Measurements from ENCODE around the gene MCAT.

DNA sequence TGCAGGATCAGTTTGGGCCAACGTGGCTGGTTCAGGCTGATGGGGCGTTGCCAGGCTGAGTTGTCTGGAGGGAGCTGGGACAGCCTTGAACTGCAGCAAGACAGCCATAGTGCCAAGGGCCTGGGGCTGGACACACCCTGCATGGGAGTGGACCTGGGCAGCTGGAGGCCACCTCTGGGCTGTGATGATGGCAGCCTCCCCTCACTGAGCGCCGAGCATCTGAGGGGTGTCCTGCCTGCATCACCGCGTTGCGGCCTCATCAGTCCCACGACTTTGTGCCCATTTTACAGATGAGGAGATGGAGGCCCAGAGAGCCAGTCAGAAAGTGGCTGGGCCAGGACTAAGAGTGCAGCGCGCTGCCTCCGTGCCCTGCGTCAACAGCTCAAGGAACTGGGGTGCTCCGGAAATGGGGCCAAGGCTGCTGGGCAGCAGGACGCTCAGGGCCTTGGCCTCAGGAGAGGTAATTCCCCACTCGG, 7.6 kb upstream of the MCAT start:
- TF ChIP-seq, protein P1, sequence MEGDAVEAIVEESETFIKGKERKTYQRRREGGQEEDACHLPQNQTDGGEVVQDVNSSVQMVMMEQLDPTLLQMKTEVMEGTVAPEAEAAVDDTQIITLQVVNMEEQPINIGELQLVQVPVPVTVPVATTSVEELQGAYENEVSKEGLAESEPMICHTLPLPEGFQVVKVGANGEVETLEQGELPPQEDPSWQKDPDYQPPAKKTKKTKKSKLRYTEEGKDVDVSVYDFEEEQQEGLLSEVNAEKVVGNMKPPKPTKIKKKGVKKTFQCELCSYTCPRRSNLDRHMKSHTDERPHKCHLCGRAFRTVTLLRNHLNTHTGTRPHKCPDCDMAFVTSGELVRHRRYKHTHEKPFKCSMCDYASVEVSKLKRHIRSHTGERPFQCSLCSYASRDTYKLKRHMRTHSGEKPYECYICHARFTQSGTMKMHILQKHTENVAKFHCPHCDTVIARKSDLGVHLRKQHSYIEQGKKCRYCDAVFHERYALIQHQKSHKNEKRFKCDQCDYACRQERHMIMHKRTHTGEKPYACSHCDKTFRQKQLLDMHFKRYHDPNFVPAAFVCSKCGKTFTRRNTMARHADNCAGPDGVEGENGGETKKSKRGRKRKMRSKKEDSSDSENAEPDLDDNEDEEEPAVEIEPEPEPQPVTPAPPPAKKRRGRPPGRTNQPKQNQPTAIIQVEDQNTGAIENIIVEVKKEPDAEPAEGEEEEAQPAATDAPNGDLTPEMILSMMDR (IDR thresholded peaks at IDR 0.05): no peak
- TF ChIP-seq POLR2A (IDR thresholded peaks at IDR 0.05): no peak

Measured in vagina (tissue), 2 donors.